WTC11 (cell line): ENCODE measurements around the gene NAALADL2. TPM values are rescaled to one million over a fixed set of nuclear protein-coding genes. Genes with fewer than 3 reads are reported as not detected.

Experiments used
- ATAC-seq: fragments of 200-7000 bp; cut with Tn5 transposase; 2 replicates; pipeline ENCODE4 v1.10.0; 2021; ENCODE audit warnings: mild to moderate bottlenecking, moderate library complexity
- CTCF ChIA-PET: fragments of 300-600 bp; sonication (Branson Sonifier 250); formaldehyde crosslinking; loops from one replicate; lab custom pipeline; 2021; ENCODE audit warnings: antibody characterized with exemption; lab: Charles Lee
- POLR2A ChIA-PET: fragments of 350-600 bp; sonication (Branson Sonifier 250); formaldehyde crosslinking; loops from one replicate; lab custom pipeline; 2021; ENCODE audit warnings: antibody characterized with exemption; lab: Charles Lee
- DNase-seq: peaks from one replicate; pipeline ENCODE4 v3.0.0; 2021; ENCODE audit warnings: low spot score
- H3K27ac Mint-ChIP-seq: 2 replicates; pipeline ENCODE4 v1.8.0; 2021; ENCODE audit warnings: mixed read lengths
- H3K27me3 Mint-ChIP-seq: 2 replicates; pipeline ENCODE4 v1.8.0; 2021; ENCODE audit warnings: low read depth, mild to moderate bottlenecking, moderate library complexity, mixed read lengths
- H3K36me3 Mint-ChIP-seq: 2 replicates; pipeline ENCODE4 v1.8.0; 2021; ENCODE audit warnings: mixed read lengths
- H3K4me1 Mint-ChIP-seq: 2 replicates; pipeline ENCODE4 v1.8.0; 2022; ENCODE audit warnings: mixed read lengths
- H3K4me3 Mint-ChIP-seq: 2 replicates; pipeline ENCODE4 v1.8.0; 2021; ENCODE audit warnings: mild to moderate bottlenecking, moderate library complexity, mixed read lengths
- H3K9me3 Mint-ChIP-seq: 2 replicates; pipeline ENCODE4 v1.8.0; 2021; ENCODE audit warnings: mixed read lengths
- AR ChIP-seq: fragments of 250-450 bp; sonication (Bioruptor Pico); IDR thresholded peaks from 2 replicates; pipeline ENCODE4 v1.9.0; 2021; ENCODE audit warnings: mild to moderate bottlenecking
- FOXJ3 ChIP-seq: sonication (generic); formaldehyde crosslinking; IDR thresholded peaks from 2 replicates; pipeline ENCODE4 v1.9.0; 2021; ENCODE audit warnings: missing genetic modification reagents, mild to moderate bottlenecking, borderline replicate concordance
- FOXK1 ChIP-seq: sonication (generic); formaldehyde crosslinking; IDR thresholded peaks from 2 replicates; pipeline ENCODE4 v1.8.0; 2022; ENCODE audit warnings: mild to moderate bottlenecking, moderate library complexity, missing genetic modification reagents
- HMGA2 ChIP-seq: fragments of 250-450 bp; sonication (Bioruptor Pico); IDR thresholded peaks from 2 replicates; pipeline ENCODE4 v1.4.0; 2021; ENCODE audit warnings: mild to moderate bottlenecking, moderate library complexity
- NFATC4 ChIP-seq: fragments of 250-450 bp; sonication (Bioruptor Pico); IDR thresholded peaks from 2 replicates; pipeline ENCODE4 v1.9.0; 2021; ENCODE audit warnings: mild to moderate bottlenecking
- NR1H2 ChIP-seq: sonication (generic); formaldehyde crosslinking; IDR thresholded peaks from 2 replicates; pipeline ENCODE4 v1.9.0; 2021; ENCODE audit warnings: mild to moderate bottlenecking, moderate library complexity, missing genetic modification reagents
- RELA ChIP-seq: sonication (generic); formaldehyde crosslinking; IDR thresholded peaks from 2 replicates; pipeline ENCODE4 v1.8.1; 2022; ENCODE audit warnings: missing genetic modification reagents, mild to moderate bottlenecking, borderline replicate concordance
- SOX15 ChIP-seq: fragments of 250-450 bp; sonication (Bioruptor Pico); IDR thresholded peaks from 2 replicates; pipeline ENCODE4 v1.9.0; 2021; ENCODE audit warnings: mild to moderate bottlenecking
- TP53 ChIP-seq: sonication (generic); formaldehyde crosslinking; IDR thresholded peaks from 2 replicates; pipeline ENCODE4 v1.8.1; 2023; ENCODE audit warnings: mild to moderate bottlenecking, missing genetic modification reagents
- ZNF138 ChIP-seq: sonication (generic); formaldehyde crosslinking; conservative IDR thresholded peaks from 2 replicates; pipeline ENCODE4 v1.8.1; 2022; ENCODE audit warnings: mild to moderate bottlenecking, moderate library complexity, missing genetic modification reagents
- ZSCAN18 ChIP-seq: fragments of 250-450 bp; sonication (Bioruptor Pico); IDR thresholded peaks from 2 replicates; pipeline ENCODE4 v2.1.2; 2022; ENCODE audit warnings: mild to moderate bottlenecking, moderate library complexity
- total RNA-seq: library from RNA; stranded (reverse); gene quantifications from 3 replicates; pipeline ENCODE4 v1.2.3, GENCODE V29; 2021
- TF ChIP-seq, protein P1 (sequence below): sonication (generic); formaldehyde crosslinking; IDR thresholded peaks from 2 replicates; pipeline ENCODE4 v1.8.0; 2022; ENCODE audit warnings: mild to moderate bottlenecking, missing genetic modification reagents
- TF ChIP-seq, protein P2 (sequence below): sonication (generic); formaldehyde crosslinking; IDR thresholded peaks from 2 replicates; pipeline ENCODE4 v1.8.1; 2022; ENCODE audit warnings: mild to moderate bottlenecking, missing genetic modification reagents, moderate library complexity, borderline replicate concordance
- TF ChIP-seq, protein P3 (sequence below): sonication (generic); formaldehyde crosslinking; IDR thresholded peaks from 2 replicates; pipeline ENCODE4 v1.8.1; 2022; ENCODE audit warnings: low read depth, missing genetic modification reagents, borderline replicate concordance
- TF ChIP-seq, protein P4 (sequence below): sonication (generic); formaldehyde crosslinking; IDR thresholded peaks from 2 replicates; pipeline ENCODE4 v1.8.1; 2023; ENCODE audit warnings: mild to moderate bottlenecking, missing genetic modification reagents, moderate library complexity

NAALADL2 gene
- total RNA-seq, 1 experiment from 2014 or later, result 1.2 TPM

- Mint-ChIP-seq H3K9me3 (peaks cover 35% of the 10 kb centered on the region), H3K36me3 (peaks cover 5% of the 10 kb centered on the region), H3K4me3 (no peak overlapping the region), H3K4me1 (no peaks in the 10 kb centered on the region)
- ChIA-PET CTCF (no interaction called here), POLR2A (no interaction called here)
- no peak for DNase-seq
- TF ChIP-seq ZSCAN18, result no peak
- TF ChIP-seq NR1H2 (CRISPR knock-in tag), result no peak
- TF ChIP-seq, protein P1, sequence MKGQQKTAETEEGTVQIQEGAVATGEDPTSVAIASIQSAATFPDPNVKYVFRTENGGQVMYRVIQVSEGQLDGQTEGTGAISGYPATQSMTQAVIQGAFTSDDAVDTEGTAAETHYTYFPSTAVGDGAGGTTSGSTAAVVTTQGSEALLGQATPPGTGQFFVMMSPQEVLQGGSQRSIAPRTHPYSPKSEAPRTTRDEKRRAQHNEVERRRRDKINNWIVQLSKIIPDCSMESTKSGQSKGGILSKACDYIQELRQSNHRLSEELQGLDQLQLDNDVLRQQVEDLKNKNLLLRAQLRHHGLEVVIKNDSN, result no peak
- TF ChIP-seq RELA (CRISPR knock-in tag), result no peak
- no peak for TF ChIP-seq FOXK1 (CRISPR knock-in tag)
- TF ChIP-seq, protein P2, sequence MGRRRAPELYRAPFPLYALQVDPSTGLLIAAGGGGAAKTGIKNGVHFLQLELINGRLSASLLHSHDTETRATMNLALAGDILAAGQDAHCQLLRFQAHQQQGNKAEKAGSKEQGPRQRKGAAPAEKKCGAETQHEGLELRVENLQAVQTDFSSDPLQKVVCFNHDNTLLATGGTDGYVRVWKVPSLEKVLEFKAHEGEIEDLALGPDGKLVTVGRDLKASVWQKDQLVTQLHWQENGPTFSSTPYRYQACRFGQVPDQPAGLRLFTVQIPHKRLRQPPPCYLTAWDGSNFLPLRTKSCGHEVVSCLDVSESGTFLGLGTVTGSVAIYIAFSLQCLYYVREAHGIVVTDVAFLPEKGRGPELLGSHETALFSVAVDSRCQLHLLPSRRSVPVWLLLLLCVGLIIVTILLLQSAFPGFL, result no peak
- TF ChIP-seq HMGA2 (CRISPR knock-in tag), result no peak
- no peak for TF ChIP-seq SOX15 (CRISPR knock-in tag)
- TF ChIP-seq, protein P3, sequence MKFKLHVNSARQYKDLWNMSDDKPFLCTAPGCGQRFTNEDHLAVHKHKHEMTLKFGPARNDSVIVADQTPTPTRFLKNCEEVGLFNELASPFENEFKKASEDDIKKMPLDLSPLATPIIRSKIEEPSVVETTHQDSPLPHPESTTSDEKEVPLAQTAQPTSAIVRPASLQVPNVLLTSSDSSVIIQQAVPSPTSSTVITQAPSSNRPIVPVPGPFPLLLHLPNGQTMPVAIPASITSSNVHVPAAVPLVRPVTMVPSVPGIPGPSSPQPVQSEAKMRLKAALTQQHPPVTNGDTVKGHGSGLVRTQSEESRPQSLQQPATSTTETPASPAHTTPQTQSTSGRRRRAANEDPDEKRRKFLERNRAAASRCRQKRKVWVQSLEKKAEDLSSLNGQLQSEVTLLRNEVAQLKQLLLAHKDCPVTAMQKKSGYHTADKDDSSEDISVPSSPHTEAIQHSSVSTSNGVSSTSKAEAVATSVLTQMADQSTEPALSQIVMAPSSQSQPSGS (CRISPR knock-in tag), result no peak
- TF ChIP-seq TP53 (CRISPR knock-in tag), result no peak
- no peak for TF ChIP-seq FOXJ3
- TF ChIP-seq ZNF138 (CRISPR knock-in tag), result no peak
- no peak for TF ChIP-seq AR (CRISPR knock-in tag)
- no peak for TF ChIP-seq NFATC4 (CRISPR knock-in tag)
- TF ChIP-seq, protein P4, sequence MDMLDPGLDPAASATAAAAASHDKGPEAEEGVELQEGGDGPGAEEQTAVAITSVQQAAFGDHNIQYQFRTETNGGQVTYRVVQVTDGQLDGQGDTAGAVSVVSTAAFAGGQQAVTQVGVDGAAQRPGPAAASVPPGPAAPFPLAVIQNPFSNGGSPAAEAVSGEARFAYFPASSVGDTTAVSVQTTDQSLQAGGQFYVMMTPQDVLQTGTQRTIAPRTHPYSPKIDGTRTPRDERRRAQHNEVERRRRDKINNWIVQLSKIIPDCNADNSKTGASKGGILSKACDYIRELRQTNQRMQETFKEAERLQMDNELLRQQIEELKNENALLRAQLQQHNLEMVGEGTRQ (CRISPR knock-in tag), result no peak
- TF ChIP-seq, all 79 proteins: peak for 0
- no peak for ATAC-seq
- H3K27me3 Mint-ChIP-seq, result no peaks in the 10 kb centered on the region
- H3K27ac Mint-ChIP-seq, result no peak overlapping the region
Observed at GRCh38 chr3:175593331-175593730, 734.2 kb downstream of the NAALADL2 start.

DNA sequence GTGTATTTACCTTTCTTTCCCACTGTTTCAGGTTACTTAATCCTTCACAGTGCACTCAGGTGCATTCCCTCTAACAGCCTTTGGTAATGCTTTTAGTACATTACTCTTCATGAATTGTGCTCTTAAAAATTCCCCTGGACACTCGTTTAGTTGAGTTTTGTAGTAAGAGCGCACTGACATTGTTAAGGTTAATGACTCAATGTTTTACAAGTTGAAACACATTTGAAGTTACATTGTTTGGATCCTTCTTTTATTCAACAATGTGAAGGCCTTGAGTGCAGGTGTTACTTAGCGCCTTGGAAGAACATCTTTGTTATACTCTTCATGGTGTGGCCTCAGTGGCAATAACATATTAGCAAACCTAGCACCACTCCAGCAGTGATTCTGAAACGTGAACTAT lies 739.6 kb downstream of the NAALADL2 start:
- no peaks in the 10 kb centered on the region for H3K27me3 Mint-ChIP-seq
- POLR2A ChIA-PET, result no interaction called here
- CTCF ChIA-PET, result no interaction called here
- ATAC-seq, result no peak
- peaks cover 2% of the 10 kb centered on the region for H3K36me3 Mint-ChIP-seq
- peaks cover 18% of the 10 kb centered on the region for H3K9me3 Mint-ChIP-seq
- H3K4me1 Mint-ChIP-seq, result no peaks in the 10 kb centered on the region
- H3K27ac Mint-ChIP-seq, result no peak overlapping the region
- no peak overlapping the region for H3K4me3 Mint-ChIP-seq
- TF ChIP-seq, protein P2, result no peak
- DNase-seq, result no peak
